Measurements from ENCODE around the gene KDM4E. TPM values are rescaled to one million over a fixed set of nuclear protein-coding genes. Genes with fewer than 3 reads are reported as not detected.
"Not testable (repeated sequence)": the region's sequence is repeated elsewhere in the genome, so short reads cannot be mapped to it uniquely, and the experiment has no call there.

KDM4E gene
- not detected in 2 replicates for total RNA-seq (2014; rRNA removed; shearing (Covaris generic))

GRCh38 chr11:95024958-95025357, at the start of gene KDM4E:
Gene KDM4E (plus strand): TSS chr11:95025258. CDS start chr11:95025558, 300 bp downstream.
- DNase-seq (ENCODE audit: low spot score): no peak

GRCh38 chr11:94975599-94975998, 49.5 kb upstream of the KDM4E start:
- no peak for DNase-seq (ENCODE audit: low spot score)

GRCh38 chr11:94987378-94987777, 37.7 kb upstream of the KDM4E start:
- no peak for DNase-seq (ENCODE audit: low spot score)

- DNase-seq (ENCODE audit: low spot score): no peak
Observed at GRCh38 chr11:94988748-94989147, 36.3 kb upstream of the KDM4E start.

- no peak for DNase-seq (ENCODE audit: low spot score)
Observed at GRCh38 chr11:94993400-94993943, 31.6 kb upstream of the KDM4E start.

- no peak for DNase-seq (ENCODE audit: low spot score)
Observed at GRCh38 chr11:94997437-94997836, 27.6 kb upstream of the KDM4E start.

GRCh38 chr11:94998285-94998684, 26.8 kb upstream of the KDM4E start:
- DNase-seq (ENCODE audit: low spot score): no peak

GRCh38 chr11:95003716-95004115, 21.3 kb upstream of the KDM4E start:
- no peak for DNase-seq (ENCODE audit: low spot score)

- DNase-seq (ENCODE audit: low spot score): no peak
Observed at GRCh38 chr11:95005642-95006041, 19.4 kb upstream of the KDM4E start.

- no peak for DNase-seq (ENCODE audit: low spot score)
Observed at GRCh38 chr11:95011376-95011775, 13.7 kb upstream of the KDM4E start.

GRCh38 chr11:95014184-95014821, 10.8 kb upstream of the KDM4E start:
- no peak for DNase-seq (ENCODE audit: low spot score)

GRCh38 chr11:95016139-95016538, 8.9 kb upstream of the KDM4E start:
- DNase-seq (ENCODE audit: low spot score): no peak

GRCh38 chr11:95021468-95021867, 3.6 kb upstream of the KDM4E start:
- DNase-seq (ENCODE audit: low spot score): not testable (repeated sequence)

- DNase-seq (ENCODE audit: low spot score): not testable (repeated sequence)
Observed at GRCh38 chr11:95025594-95025993, 536 bp downstream of the KDM4E start.

- no peak for DNase-seq (ENCODE audit: low spot score)
Observed at GRCh38 chr11:95028357-95028756, 3.3 kb downstream of the KDM4E start.

GRCh38 chr11:95033051-95033450, 8.0 kb downstream of the KDM4E start:
- DNase-seq (ENCODE audit: low spot score): no peak

- DNase-seq (ENCODE audit: low spot score): no peak
Observed at GRCh38 chr11:95035316-95035715, 10.3 kb downstream of the KDM4E start.

- DNase-seq (ENCODE audit: low spot score): not testable (repeated sequence)
Observed at GRCh38 chr11:95037356-95038035, 12.4 kb downstream of the KDM4E start.

GRCh38 chr11:95042239-95042638, 17.2 kb downstream of the KDM4E start:
- DNase-seq (ENCODE audit: low spot score): no peak

GRCh38 chr11:95042906-95043305, 17.8 kb downstream of the KDM4E start:
- no peak for DNase-seq (ENCODE audit: low spot score)

GRCh38 chr11:95044010-95044409, 19.0 kb downstream of the KDM4E start:
- no peak for DNase-seq (ENCODE audit: low spot score)

GRCh38 chr11:95045812-95046211, 20.8 kb downstream of the KDM4E start:
- no peak for DNase-seq (ENCODE audit: low spot score)

GRCh38 chr11:95049122-95049521, 24.1 kb downstream of the KDM4E start, which contains the start of gene KDM4F:
Gene KDM4F (plus strand): TSS chr11:95049422.
- DNase-seq (ENCODE audit: low spot score): not testable (repeated sequence)
